GM13976 (cell line): ENCODE measurements around the gene ZFYVE28.

ENCODE experiments used
- DNase-seq: peaks from one replicate; pipeline ENCODE4 v3.0.0; 2012; ENCODE audit warnings: low spot score
- in situ Hi-C: fragments of 300-500 bp; cut with MboI; formaldehyde crosslinking; loops from one replicate; pipeline ENCODE4 v1.12.0; 2022; ENCODE audit warnings: low sequenced_read_pairs, mixed read lengths, inconsistent platforms; ENCODE audit not compliant: unreplicated experiment
- TF ChIP-seq, protein P1 (sequence below): IDR thresholded peaks from 2 replicates; pipeline ENCODE4 v1.5.1; 2012; ENCODE audit warnings: borderline replicate concordance, mild to moderate bottlenecking; ENCODE audit not compliant: insufficient read depth; ENCODE audit errors: extremely low read depth, missing control alignments, control extremely low read depth

ZFYVE28 gene

GRCh38 chr4:2362266-2363055, 56.0 kb downstream of the ZFYVE28 start:
- no peak for DNase-seq
- TF ChIP-seq, protein P1, sequence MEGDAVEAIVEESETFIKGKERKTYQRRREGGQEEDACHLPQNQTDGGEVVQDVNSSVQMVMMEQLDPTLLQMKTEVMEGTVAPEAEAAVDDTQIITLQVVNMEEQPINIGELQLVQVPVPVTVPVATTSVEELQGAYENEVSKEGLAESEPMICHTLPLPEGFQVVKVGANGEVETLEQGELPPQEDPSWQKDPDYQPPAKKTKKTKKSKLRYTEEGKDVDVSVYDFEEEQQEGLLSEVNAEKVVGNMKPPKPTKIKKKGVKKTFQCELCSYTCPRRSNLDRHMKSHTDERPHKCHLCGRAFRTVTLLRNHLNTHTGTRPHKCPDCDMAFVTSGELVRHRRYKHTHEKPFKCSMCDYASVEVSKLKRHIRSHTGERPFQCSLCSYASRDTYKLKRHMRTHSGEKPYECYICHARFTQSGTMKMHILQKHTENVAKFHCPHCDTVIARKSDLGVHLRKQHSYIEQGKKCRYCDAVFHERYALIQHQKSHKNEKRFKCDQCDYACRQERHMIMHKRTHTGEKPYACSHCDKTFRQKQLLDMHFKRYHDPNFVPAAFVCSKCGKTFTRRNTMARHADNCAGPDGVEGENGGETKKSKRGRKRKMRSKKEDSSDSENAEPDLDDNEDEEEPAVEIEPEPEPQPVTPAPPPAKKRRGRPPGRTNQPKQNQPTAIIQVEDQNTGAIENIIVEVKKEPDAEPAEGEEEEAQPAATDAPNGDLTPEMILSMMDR = no peak
- in situ Hi-C loops = no loop called here

DNA sequence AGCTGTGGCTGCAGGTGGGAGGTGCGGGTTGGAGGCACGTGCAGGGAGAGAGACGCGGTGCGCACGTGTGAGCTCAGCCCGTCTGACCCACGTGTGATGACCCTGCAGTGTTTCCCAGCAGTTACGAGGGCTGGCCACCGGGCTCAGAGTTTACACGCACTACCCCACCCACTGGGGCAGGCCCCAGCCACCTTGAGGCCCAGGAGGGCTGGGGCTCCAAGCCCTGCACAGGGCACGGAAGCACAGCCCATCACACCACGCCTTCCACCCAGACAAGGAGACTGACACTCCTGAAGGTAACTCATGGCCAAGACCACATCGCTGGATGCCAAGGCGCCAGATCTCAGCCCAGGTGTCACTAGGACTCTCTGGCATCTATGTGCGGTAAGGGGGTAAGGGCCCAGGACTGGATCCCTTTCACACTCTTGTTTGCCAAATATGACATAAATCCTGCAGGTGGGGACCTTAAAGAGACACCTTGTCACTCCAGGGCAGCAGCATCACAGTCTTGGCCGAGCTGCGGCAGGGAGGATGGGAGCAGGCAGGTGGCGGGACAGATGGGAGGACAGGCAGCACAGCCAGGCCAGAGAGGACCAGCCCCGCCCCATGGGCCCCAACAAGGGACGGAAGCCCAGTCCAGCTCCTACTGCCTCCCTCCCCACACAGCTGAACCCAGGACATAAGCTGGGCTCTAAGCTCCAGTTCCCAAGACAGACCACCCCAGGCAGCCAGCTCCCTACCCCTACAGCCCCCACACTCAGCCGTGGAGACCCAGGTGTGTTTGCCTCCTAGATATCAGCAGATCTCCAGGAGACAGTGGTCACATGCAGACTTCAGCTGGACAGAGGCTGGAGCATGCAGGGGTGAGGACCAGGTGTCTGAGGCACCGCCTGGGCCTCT, 56.8 kb downstream of the ZFYVE28 start:
- in situ Hi-C loops = no loop called here
- DNase-seq = no peak
- TF ChIP-seq, protein P1 = no peak

DNA sequence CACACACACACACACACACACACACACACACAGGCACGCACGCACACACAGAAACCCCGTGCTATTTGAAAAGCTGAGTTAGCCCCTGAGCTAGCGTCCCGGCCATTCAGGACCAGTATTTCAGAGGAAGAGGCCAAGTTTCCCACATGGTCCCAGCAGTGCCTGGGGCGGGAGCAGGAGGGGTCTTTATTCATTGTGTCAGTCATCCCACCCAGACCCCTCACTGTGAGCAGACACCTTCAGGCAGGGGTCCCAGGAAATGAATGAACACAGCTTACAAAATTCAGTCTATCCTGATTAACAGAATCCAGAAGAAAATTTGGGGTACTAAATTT, 58.1 kb downstream of the ZFYVE28 start:
- in situ Hi-C loops = no loop called here
- TF ChIP-seq, protein P1 = no peak
- no peak for DNase-seq

DNA sequence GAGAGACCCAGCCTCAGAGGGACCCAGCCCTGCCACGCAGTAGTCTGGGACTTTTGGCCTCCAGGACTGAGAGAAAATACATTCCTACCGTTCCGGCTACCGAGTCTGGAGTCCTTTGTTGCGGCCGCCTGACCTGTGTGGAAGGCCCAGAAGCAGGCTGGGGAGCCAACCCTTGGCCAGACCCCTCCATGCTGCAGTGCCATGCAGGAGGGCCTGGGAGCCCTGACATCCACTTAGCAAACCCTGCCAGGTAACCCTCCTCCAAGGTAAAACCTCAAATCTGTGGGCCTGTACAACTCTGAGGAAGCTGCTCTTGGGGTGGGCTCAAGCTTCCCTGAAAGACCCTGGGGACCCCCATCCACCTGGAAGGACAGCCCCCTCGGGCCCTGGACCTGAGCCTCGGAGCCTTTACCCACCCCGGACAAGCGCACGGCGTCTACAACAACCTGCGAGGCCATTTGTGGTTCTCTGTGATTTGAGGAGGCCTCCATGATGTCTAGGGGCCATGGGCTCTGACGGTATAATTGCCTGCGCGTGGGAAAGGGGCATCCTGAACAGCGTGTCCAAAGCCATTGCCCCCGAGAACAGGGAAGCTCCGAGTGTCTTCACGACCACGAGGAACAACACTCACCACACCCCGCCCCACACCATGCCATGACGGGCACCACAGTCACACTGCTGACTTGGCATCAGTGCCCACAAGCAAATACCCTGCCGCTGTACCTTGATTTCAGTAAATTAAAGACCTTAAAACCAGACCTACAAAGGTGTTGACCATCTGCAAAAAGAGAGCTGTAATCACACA, 58.7 kb downstream of the ZFYVE28 start:
- in situ Hi-C loops = no loop called here
- DNase-seq = no peak
- TF ChIP-seq, protein P1 = no peak

DNA sequence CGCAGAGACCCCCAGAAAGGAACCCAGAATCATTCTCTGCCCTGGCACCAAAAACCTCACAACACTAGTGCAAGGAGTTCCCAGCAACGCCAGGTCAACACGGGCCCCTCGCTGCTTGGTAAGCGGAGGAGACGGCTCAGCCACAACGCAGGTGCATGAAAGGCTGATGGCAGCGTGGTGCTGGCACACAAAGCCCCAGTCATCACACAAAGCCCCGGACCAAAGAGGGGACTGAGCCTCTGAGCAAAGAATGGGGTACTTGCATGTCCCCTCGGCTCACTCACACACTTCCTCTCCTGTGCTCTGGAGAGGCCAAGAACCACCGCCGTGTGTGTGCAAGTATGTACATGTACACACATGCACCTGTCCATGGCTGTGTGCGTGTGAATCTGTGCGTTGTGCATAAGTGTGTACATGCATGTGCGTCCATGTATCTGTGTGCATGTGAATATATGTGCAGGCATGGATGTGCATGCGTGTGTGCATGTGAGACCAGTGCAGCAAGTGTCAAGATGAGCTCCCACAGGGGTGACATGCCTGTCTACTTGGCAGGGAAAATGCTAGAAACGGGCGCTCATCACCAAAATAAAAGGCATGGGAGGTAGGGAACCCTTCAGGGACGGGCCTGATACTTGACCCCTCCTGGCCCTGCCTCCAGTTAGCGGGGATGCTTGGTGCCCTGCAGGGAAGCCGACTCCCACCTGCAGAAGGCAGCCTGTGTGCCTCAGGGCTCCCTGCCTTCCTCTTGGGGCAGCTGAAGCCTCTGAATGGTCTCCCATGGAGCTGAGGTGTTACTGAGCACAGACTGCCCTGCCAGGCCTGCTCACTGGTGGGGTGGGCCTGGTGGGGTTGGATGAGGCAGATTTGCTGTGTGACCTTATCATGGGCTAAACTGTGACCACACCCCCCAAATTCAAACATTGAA, 60.4 kb downstream of the ZFYVE28 start:
- no peak for DNase-seq
- in situ Hi-C loops = no loop called here
- TF ChIP-seq, protein P1 = no peak
